Measurements from ENCODE around the gene XPR1.

- no peak for TF ChIP-seq POLR2A (IDR thresholded peaks at IDR 0.05)
- TF ChIP-seq, protein P1, sequence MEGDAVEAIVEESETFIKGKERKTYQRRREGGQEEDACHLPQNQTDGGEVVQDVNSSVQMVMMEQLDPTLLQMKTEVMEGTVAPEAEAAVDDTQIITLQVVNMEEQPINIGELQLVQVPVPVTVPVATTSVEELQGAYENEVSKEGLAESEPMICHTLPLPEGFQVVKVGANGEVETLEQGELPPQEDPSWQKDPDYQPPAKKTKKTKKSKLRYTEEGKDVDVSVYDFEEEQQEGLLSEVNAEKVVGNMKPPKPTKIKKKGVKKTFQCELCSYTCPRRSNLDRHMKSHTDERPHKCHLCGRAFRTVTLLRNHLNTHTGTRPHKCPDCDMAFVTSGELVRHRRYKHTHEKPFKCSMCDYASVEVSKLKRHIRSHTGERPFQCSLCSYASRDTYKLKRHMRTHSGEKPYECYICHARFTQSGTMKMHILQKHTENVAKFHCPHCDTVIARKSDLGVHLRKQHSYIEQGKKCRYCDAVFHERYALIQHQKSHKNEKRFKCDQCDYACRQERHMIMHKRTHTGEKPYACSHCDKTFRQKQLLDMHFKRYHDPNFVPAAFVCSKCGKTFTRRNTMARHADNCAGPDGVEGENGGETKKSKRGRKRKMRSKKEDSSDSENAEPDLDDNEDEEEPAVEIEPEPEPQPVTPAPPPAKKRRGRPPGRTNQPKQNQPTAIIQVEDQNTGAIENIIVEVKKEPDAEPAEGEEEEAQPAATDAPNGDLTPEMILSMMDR (IDR thresholded peaks at IDR 0.05) = no peak
- TF ChIP-seq POLR2AphosphoS5 (IDR thresholded peaks at IDR 0.05) = no peak
- TF ChIP-seq EP300 (IDR thresholded peaks at IDR 0.05) = no peak
Measured at GRCh38 chr1:180617774-180618395, 13.9 kb upstream of the XPR1 start.

All from gastroesophageal sphincter (tissue), 3 donors.